Neural cell (in vitro differentiated cells): ENCODE results near the gene TMTC1.

Experiments
- CTCF ChIP-seq: fragments of 450-650 bp; IDR thresholded peaks from 2 replicates; pipeline ENCODE4 v1.5.1; 2014; ENCODE audit warnings: antibody characterized with exemption, mild to moderate bottlenecking, moderate library complexity; ENCODE audit not compliant: poor library complexity, severe bottlenecking
- EP300 ChIP-seq: fragments of 450-650 bp; conservative IDR thresholded peaks from 2 replicates; pipeline ENCODE4 v1.6.1; 2014; ENCODE audit warnings: antibody characterized with exemption, mild to moderate bottlenecking, moderate library complexity; ENCODE audit not compliant: poor library complexity, severe bottlenecking
- POLR2AphosphoS5 ChIP-seq: IDR thresholded peaks from 2 replicates; pipeline ENCODE4 v1.6.1; 2012

DNA sequence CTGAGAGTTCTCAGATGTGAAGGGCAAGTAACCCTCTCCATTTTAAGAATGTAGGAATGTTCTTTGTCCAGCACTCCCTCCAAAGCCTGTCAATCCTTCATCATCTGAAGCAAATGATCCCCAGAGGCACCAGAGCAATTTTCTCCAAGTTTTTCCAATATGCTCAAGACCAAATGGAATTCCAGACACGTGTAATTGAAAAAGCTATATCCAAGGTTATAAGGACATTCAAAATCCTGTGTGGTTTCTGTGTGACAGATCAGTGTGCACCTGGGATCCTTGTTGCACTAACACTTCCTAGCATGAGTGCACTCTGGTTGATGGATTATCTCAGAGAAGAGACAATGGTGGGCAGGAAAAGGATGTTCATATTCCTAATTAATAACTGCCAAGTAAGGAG, 220.7 kb downstream of the TMTC1 start:
- TF ChIP-seq EP300 = no peak
- TF ChIP-seq CTCF = no peak
- TF ChIP-seq POLR2AphosphoS5 = no peak
